Keratinocyte (primary cell): ENCODE measurements around the gene STXBP3. TPM values are rescaled to one million over a fixed set of nuclear protein-coding genes. Genes with fewer than 3 reads are reported as not detected.

ENCODE experiments used
- DNase-seq: peaks from one replicate; pipeline ENCODE4 v3.0.0-alpha.2; 2011; ENCODE audit warnings: low read depth, missing footprints, low spot score
- FAIRE-seq: peaks from 2 replicates; lab custom pipeline; 2011; peaks lifted over from hg19 to GRCh38; lab: Jason Lieb, UNC
- H2AFZ ChIP-seq: 2 replicates; pipeline ENCODE4 v1.6.0; 2012; ENCODE audit warnings: low read length, control low read depth, inconsistent platforms; ENCODE audit not compliant: control insufficient read depth
- H3K27ac ChIP-seq: 2 replicates; pipeline ENCODE4 v1.5.1; 2011; ENCODE audit warnings: low read length; ENCODE audit not compliant: control insufficient read depth, insufficient read depth
- H3K27me3 ChIP-seq: 3 replicates; pipeline ENCODE4 v1.6.0; 2011; ENCODE audit warnings: low read length; ENCODE audit not compliant: control insufficient read depth, insufficient read depth; ENCODE audit errors: extremely low read depth
- H3K36me3 ChIP-seq, 2 experiments: 2 replicates in 1 of 2; 3 replicates in 1 of 2; pipeline ENCODE4 v1.5.1; 2011; ENCODE audit warnings: low read length in 2 of 2, mild to moderate bottlenecking in 1 of 2; ENCODE audit not compliant: control insufficient read depth in 2 of 2, insufficient read depth in 2 of 2; ENCODE audit errors: extremely low read depth in 1 of 2
- H3K4me1 ChIP-seq: 3 replicates; pipeline ENCODE4 v1.5.1; 2011; ENCODE audit warnings: low read length; ENCODE audit not compliant: control insufficient read depth, insufficient read depth; ENCODE audit errors: extremely low read depth
- H3K4me2 ChIP-seq: 3 replicates; pipeline ENCODE4 v1.6.0; 2011; ENCODE audit warnings: low read depth, low read length; ENCODE audit not compliant: control insufficient read depth, insufficient read depth; ENCODE audit errors: extremely low read depth
- H3K4me3 ChIP-seq, 3 experiments: fragments of 200-600 bp in 1 of 3; sonication (generic) in 1 of 3; 2 replicates in 2 of 3; 3 replicates in 1 of 3; pipeline ENCODE4 v1.5.1; 2011 to 2016; ENCODE audit warnings: low read length in 3 of 3, mild to moderate bottlenecking in 3 of 3, control low read depth in 2 of 3, inconsistent platforms in 1 of 3, low read depth in 1 of 3, mixed read lengths in 1 of 3, mixed run types in 1 of 3, moderate library complexity in 1 of 3; ENCODE audit not compliant: control insufficient read depth in 2 of 3, insufficient read depth in 2 of 3; ENCODE audit errors: extremely low read depth in 1 of 3
- H3K79me2 ChIP-seq: 2 replicates; pipeline ENCODE4 v1.6.0; 2012; ENCODE audit warnings: low read length; ENCODE audit not compliant: control insufficient read depth, insufficient read depth
- H3K9ac ChIP-seq: 3 replicates; pipeline ENCODE4 v1.6.0; 2011; ENCODE audit warnings: low read length; ENCODE audit not compliant: control insufficient read depth, insufficient read depth; ENCODE audit errors: extremely low read depth
- H3K9me1 ChIP-seq: 3 replicates; pipeline ENCODE4 v1.6.0; 2011; ENCODE audit warnings: low read length; ENCODE audit not compliant: control insufficient read depth, insufficient read depth; ENCODE audit errors: extremely low read depth
- H3K9me3 ChIP-seq: 2 replicates; pipeline ENCODE4 v1.5.1; 2012; ENCODE audit warnings: low read depth, low read length; ENCODE audit not compliant: control insufficient read depth
- H4K20me1 ChIP-seq: 3 replicates; pipeline ENCODE4 v1.6.0; 2011; ENCODE audit warnings: low read length; ENCODE audit not compliant: control insufficient read depth, insufficient read depth; ENCODE audit errors: extremely low read depth
- CTCF ChIP-seq, 3 experiments: IDR thresholded peaks in 1 of 3; conservative IDR thresholded peaks in 1 of 3; optimal IDR thresholded peaks in 1 of 3; 2 replicates in 2 of 3; 3 replicates in 1 of 3; pipeline versions ENCODE3 to v1.5.1; 2011; ENCODE audit warnings: low read length in 3 of 3, mild to moderate bottlenecking in 3 of 3, moderate library complexity in 2 of 3, control low read depth in 1 of 3, inconsistent platforms in 1 of 3; ENCODE audit not compliant: insufficient read depth in 2 of 3; ENCODE audit errors: extremely low read depth in 1 of 3
- EZH2 ChIP-seq: IDR thresholded peaks from one replicate; pipeline ENCODE4 v1.6.1; 2012; ENCODE audit warnings: inconsistent platforms, mild to moderate bottlenecking, low read length, moderate library complexity
- dilution Hi-C: fragments of 300-500 bp; cut with MboI; formaldehyde crosslinking; loops from one replicate; pipeline ENCODE4 v1.7.0; 2020; ENCODE audit warnings: low sequenced_read_pairs; ENCODE audit not compliant: extremely low pct_ligation_motif_present
- polyA minus RNA-seq, 3 experiments: library from RNA; depleted of rRNA, polyadenylated mRNA; stranded (reverse); fragments of >200 nt; gene quantifications; 1 replicate in 1 of 3; 2 replicates in 1 of 3; 3 replicates in 1 of 3; pipeline ENCODE4 v1.2.3, GENCODE V29; 2011
- polyA plus RNA-seq, 5 experiments: library from polyadenylated mRNA; depleted of rRNA in 3 of 5; stranded (reverse) in 3 of 5; stranded (forward) in 1 of 5; unstranded in 1 of 5; fragments of >200 nt; gene quantifications; 1 replicate in 1 of 5; 2 replicates in 3 of 5; 3 replicates in 1 of 5; pipeline versions ENCODE4 v1.2.1 to v1.2.3, GENCODE V29; 2011 to 2012; ENCODE audit warnings: missing spikeins in 2 of 5, low read depth in 1 of 5, low replicate concordance in 1 of 5

Gene STXBP3
- 18.4 to 36.3 TPM (median 20.2 TPM) in 3 replicates for polyA plus RNA-seq
- 69.0 TPM for polyA plus RNA-seq (2011; ENCODE audit: low read depth)
- polyA plus RNA-seq (2011; cell fraction: cytosol; rRNA removed): 12.2 and 23.4 TPM in 2 replicates
- polyA plus RNA-seq (2011; cell fraction: nucleus; rRNA removed): 22.1 and 39.5 TPM in 2 replicates
- 19.5 and 26.1 TPM in 2 replicates for polyA plus RNA-seq (2012; ENCODE audit: low replicate concordance)
- polyA minus RNA-seq: 1.9 to 20.0 TPM (median 6.7 TPM) in 3 replicates
- polyA minus RNA-seq (2011; cell fraction: cytosol; rRNA and poly(A)+ RNA removed): 23.4 TPM
- 13.5 and 26.2 TPM in 2 replicates for polyA minus RNA-seq (2011; cell fraction: nucleus; rRNA and poly(A)+ RNA removed)

GRCh38 chr1:108746382-108747170, at the start of gene STXBP3:
TSS of gene STXBP3 (plus strand) at chr1:108746674. CDS start at chr1:108746738, 64 bp downstream.
- Histone ChIP-seq H4K20me1 (no peaks in the 10 kb centered on the region), H3K79me2 (peaks cover 34% of the 10 kb centered on the region), H3K36me3 (peaks cover 0 to 2% of the 10 kb centered on the region in 2 experiments), H2AFZ (peak within 1 kb of the TSS; percentile 92), H3K9me3 (no peaks in the 10 kb centered on the region), H3K9me1 (peaks cover 2% of the 10 kb centered on the region), H3K27me3 (no peaks in the 10 kb centered on the region), H3K9ac (peak within 1 kb of the TSS; percentile 99), H3K4me2 (peak within 1 kb of the TSS; percentile 82), H3K27ac (peak within 1 kb of the TSS; percentile 97), H3K4me3 (peak within 1 kb of the TSS; percentile 81 to 100 (median 96)), H3K4me1 (peaks cover 19% of the 10 kb centered on the region)
- DNase-seq (peak; percentile 92), FAIRE-seq (peak; percentile 93)
- dilution Hi-C loops: no loop called here
- peak; percentile 95 to 98 (median 95) for TF ChIP-seq CTCF (optimal IDR thresholded peaks at IDR 0.05 in 1 of 3, IDR thresholded peaks at IDR 0.05 in 1 of 3, conservative IDR thresholded peaks at IDR 0.05 in 1 of 3; ENCODE audit: extremely low read depth in 1 of 3, insufficient read depth in 2 of 3, low read length in 3 of 3)
- no peak for TF ChIP-seq EZH2

GRCh38 chr1:108699375-108700332, 46.8 kb upstream of the STXBP3 start:
- H3K9ac ChIP-seq: no peak overlapping the region
- H2AFZ ChIP-seq: no peak overlapping the region
- dilution Hi-C loops: no loop called here
- H3K4me2 ChIP-seq: no peak overlapping the region
- peaks cover 28% of the 10 kb centered on the region for H3K79me2 ChIP-seq
- TF ChIP-seq CTCF (optimal IDR thresholded peaks at IDR 0.05 in 1 of 3, IDR thresholded peaks at IDR 0.05 in 1 of 3, conservative IDR thresholded peaks at IDR 0.05 in 1 of 3; ENCODE audit: extremely low read depth in 1 of 3, insufficient read depth in 2 of 3, low read length in 3 of 3): no peak
- no peak for TF ChIP-seq EZH2
- peaks cover 10% of the 10 kb centered on the region for H4K20me1 ChIP-seq
- no peak for FAIRE-seq
- H3K9me1 ChIP-seq: no peaks in the 10 kb centered on the region
- H3K9me3 ChIP-seq: no peaks in the 10 kb centered on the region
- no peak for DNase-seq
- H3K27me3 ChIP-seq: no peaks in the 10 kb centered on the region
- H3K4me3 ChIP-seq: no peak overlapping the region
- H3K36me3 ChIP-seq: peaks cover 16 to 33% of the 10 kb centered on the region in 2 experiments
- no peak overlapping the region for H3K27ac ChIP-seq
- peaks cover 11% of the 10 kb centered on the region for H3K4me1 ChIP-seq
